GM23338 (cell line): ENCODE results near the gene RASA3. TPM values are rescaled to one million over a fixed set of nuclear protein-coding genes. Genes with fewer than 3 reads are reported as not detected.

Experiments used
- ATAC-seq: fragments of 200-7000 bp; cut with Tn5 transposase; 3 replicates; pipeline ENCODE4 v1.9.1; 2020
- DNase-seq: peaks from one replicate; pipeline ENCODE4 v3.0.0-alpha.2; 2015; ENCODE audit warnings: low spot score
- H2AFZ ChIP-seq: fragments of 200-600 bp; sonication (generic); 2 replicates; pipeline ENCODE4 v1.8.0; 2016; ENCODE audit warnings: antibody characterized with exemption, mild to moderate bottlenecking, moderate library complexity
- H3F3A ChIP-seq: fragments of 200-600 bp; sonication (generic); replicated peaks from 2 replicates; pipeline ENCODE4 v1.8.0; 2017; ENCODE audit warnings: antibody characterized with exemption, mixed run types, low read depth
- H3K27ac ChIP-seq: fragments of 200-600 bp; sonication (generic); 2 replicates; pipeline ENCODE4 v1.6.1; 2016; ENCODE audit warnings: low read depth
- H3K27me3 ChIP-seq: fragments of 200-600 bp; sonication (generic); 2 replicates; pipeline ENCODE4 v1.8.0; 2016; ENCODE audit warnings: mild to moderate bottlenecking, mixed run types, moderate library complexity; ENCODE audit not compliant: insufficient read depth
- H3K36me3 ChIP-seq: fragments of 200-600 bp; sonication (generic); 2 replicates; pipeline ENCODE4 v1.8.0; 2016; ENCODE audit warnings: mild to moderate bottlenecking; ENCODE audit not compliant: insufficient read depth
- H3K4me1 ChIP-seq: fragments of 200-600 bp; sonication (generic); 2 replicates; pipeline ENCODE4 v1.8.0; 2016; ENCODE audit warnings: mild to moderate bottlenecking, moderate library complexity; ENCODE audit not compliant: insufficient read depth
- H3K4me2 ChIP-seq: fragments of 200-600 bp; sonication (generic); 2 replicates; pipeline ENCODE4 v1.7.1; 2017; ENCODE audit warnings: mixed run types
- H3K4me3 ChIP-seq: fragments of 200-600 bp; sonication (generic); 2 replicates; pipeline ENCODE4 v1.6.1; 2016; ENCODE audit warnings: mixed run types
- H3K79me2 ChIP-seq: fragments of 200-600 bp; sonication (generic); replicated peaks from 2 replicates; pipeline ENCODE4 v1.8.0; 2017; ENCODE audit warnings: mild to moderate bottlenecking; ENCODE audit not compliant: insufficient read depth
- H3K9me2 ChIP-seq: fragments of 200-600 bp; sonication (generic); 2 replicates; pipeline ENCODE4 v1.8.0; 2017; ENCODE audit not compliant: insufficient read depth
- H4K20me1 ChIP-seq: fragments of 200-600 bp; sonication (generic); replicated peaks from 2 replicates; pipeline ENCODE4 v1.8.0; 2017; ENCODE audit warnings: mild to moderate bottlenecking; ENCODE audit not compliant: insufficient read depth
- H3K27ac Mint-ChIP-seq: 2 replicates; pipeline ENCODE4 v1.8.0; 2020; ENCODE audit warnings: inconsistent platforms, mild to moderate bottlenecking, moderate library complexity, mixed read lengths
- H3K27me3 Mint-ChIP-seq: 3 replicates; pipeline ENCODE4 v1.8.0; 2022; ENCODE audit warnings: low read depth, mild to moderate bottlenecking, moderate library complexity, mixed read lengths, inconsistent platforms; ENCODE audit not compliant: insufficient read depth, poor library complexity
- H3K36me3 Mint-ChIP-seq: 3 replicates; pipeline ENCODE4 v1.8.0; 2021; ENCODE audit warnings: low read depth, mild to moderate bottlenecking, inconsistent platforms, moderate library complexity, mixed read lengths
- H3K4me1 Mint-ChIP-seq: 3 replicates; pipeline ENCODE4 v1.8.0; 2020; ENCODE audit warnings: mild to moderate bottlenecking, inconsistent platforms, mixed read lengths
- H3K4me3 Mint-ChIP-seq: 3 replicates; pipeline ENCODE4 v1.8.0; 2021; ENCODE audit warnings: moderate library complexity, mild to moderate bottlenecking, inconsistent platforms, mixed read lengths
- H3K9me3 Mint-ChIP-seq: 3 replicates; pipeline ENCODE4 v1.8.0; 2020; ENCODE audit warnings: moderate library complexity, mild to moderate bottlenecking, inconsistent platforms, mixed read lengths
- CREB1 ChIP-seq: fragments of 250-450 bp; sonication (Bioruptor Pico); IDR thresholded peaks from 2 replicates; pipeline ENCODE4 v1.5.0; 2020; ENCODE audit warnings: low read depth, mild to moderate bottlenecking, moderate library complexity
- EZH2 ChIP-seq: fragments of 200-600 bp; sonication (generic); IDR thresholded peaks from one replicate; pipeline ENCODE4 v1.8.0; 2017; ENCODE audit warnings: antibody characterized with exemption, mild to moderate bottlenecking, low read depth; ENCODE audit not compliant: unreplicated experiment
- EZH2phosphoT487 ChIP-seq: fragments of 200-600 bp; sonication (generic); IDR thresholded peaks from one replicate; pipeline ENCODE4 v1.8.1; 2018; ENCODE audit warnings: antibody characterized with exemption; ENCODE audit not compliant: unreplicated experiment
- JUNB ChIP-seq: IDR thresholded peaks from one replicate; pipeline ENCODE4 v1.6.1; 2016; ENCODE audit warnings: antibody characterized with exemption; ENCODE audit not compliant: unreplicated experiment
- NANOG ChIP-seq: IDR thresholded peaks from 2 replicates; pipeline ENCODE4 v1.6.1; 2016; ENCODE audit warnings: antibody characterized with exemption, borderline replicate concordance
- POLR2AphosphoS5 ChIP-seq: IDR thresholded peaks from 2 replicates; pipeline ENCODE4 v1.6.1; 2016; ENCODE audit warnings: antibody characterized with exemption, low read depth
- STAT1 ChIP-seq: IDR thresholded peaks from one replicate; pipeline ENCODE4 v1.6.1; 2016; ENCODE audit warnings: antibody characterized with exemption; ENCODE audit not compliant: unreplicated experiment
- ZNF114 ChIP-seq: fragments of 250-450 bp; sonication (Bioruptor Pico); IDR thresholded peaks from 2 replicates; pipeline ENCODE4 v1.5.0; 2020; ENCODE audit warnings: mild to moderate bottlenecking, moderate library complexity
- ZNF331 ChIP-seq: fragments of 250-450 bp; sonication (Bioruptor Pico); IDR thresholded peaks from 2 replicates; pipeline ENCODE4 v1.5.0; 2020; ENCODE audit warnings: low read depth, mild to moderate bottlenecking, moderate library complexity
- polyA plus RNA-seq: library from polyadenylated mRNA; unstranded; fragments of >200 nt; fragmentation: Nextera tagmentation; extraction: Ambion mirVana; gene quantifications from 2 replicates; pipeline ENCODE4 v1.2.1, GENCODE V29; 2016
- total RNA-seq: library from RNA; depleted of rRNA; stranded (reverse); fragments of >200 nt; shearing (Covaris generic); gene quantifications from 2 replicates; pipeline ENCODE4 v1.2.3, GENCODE V29; 2014
- TF ChIP-seq, protein P1 (sequence below): IDR thresholded peaks from 2 replicates; pipeline ENCODE4 v1.6.1; 2016; ENCODE audit warnings: antibody characterized with exemption
- TF ChIP-seq, protein P2 (sequence below): fragments of 250-450 bp; sonication (Bioruptor Pico); IDR thresholded peaks from 2 replicates; pipeline ENCODE4 v1.5.0; 2020; ENCODE audit warnings: mild to moderate bottlenecking, moderate library complexity
- TF ChIP-seq, protein P3 (sequence below): IDR thresholded peaks from one replicate; pipeline ENCODE4 v1.6.1; 2018; ENCODE audit warnings: antibody characterized with exemption; ENCODE audit not compliant: unreplicated experiment
- TF ChIP-seq, protein P4 (sequence below), 2 experiments: fragments of 200-600 bp in 1 of 2; sonication (generic) in 1 of 2; conservative IDR thresholded peaks; 2 replicates each; pipeline versions ENCODE4 v1.5.1 to v1.6.1; 2016 to 2017; ENCODE audit warnings: antibody characterized with exemption in 2 of 2, low read depth in 2 of 2, mild to moderate bottlenecking in 2 of 2, moderate library complexity in 1 of 2

The RASA3 gene
- total and polyA plus RNA-seq, 2 experiments from 2014 or later: 11.2 to 20.7 TPM

- H3K27me3 ChIP-seq: no peaks in the 10 kb centered on the region
- peaks cover 51% of the 10 kb centered on the region for H3K79me2 ChIP-seq
- H3K27ac ChIP-seq: no peak overlapping the region
- Mint-ChIP-seq H3K9me3 (peaks cover 6% of the 10 kb centered on the region; the same call in 2 of the 3 replicates), H3K27me3 (peaks cover 17% of the 10 kb centered on the region), H3K4me1 (peaks cover 14% of the 10 kb centered on the region), H3K4me3 (no peak overlapping the region), H3K36me3 (no peaks in the 10 kb centered on the region; the same call in 1 of the 3 replicates), H3K27ac (no peak overlapping the region)
- H3K9me2 ChIP-seq: no peaks in the 10 kb centered on the region
- H3F3A ChIP-seq: 0 out of 2 replicates have a peak, but pooled peaks cover 3% of the 10 kb centered on the region
- ATAC-seq (peak; percentile 48), DNase-seq (no peak)
- H3K4me1 ChIP-seq: no peaks in the 10 kb centered on the region
- H3K4me2 ChIP-seq: no peak overlapping the region
- H3K36me3 ChIP-seq: no peaks in the 10 kb centered on the region
- no peak for TF ChIP-seq JUNB
- TF ChIP-seq CREB1: no peak
- TF ChIP-seq NANOG: no peak
- no peak for TF ChIP-seq ZNF114 (CRISPR knock-in tag)
- no peak for TF ChIP-seq EZH2phosphoT487
- TF ChIP-seq, protein P1, sequence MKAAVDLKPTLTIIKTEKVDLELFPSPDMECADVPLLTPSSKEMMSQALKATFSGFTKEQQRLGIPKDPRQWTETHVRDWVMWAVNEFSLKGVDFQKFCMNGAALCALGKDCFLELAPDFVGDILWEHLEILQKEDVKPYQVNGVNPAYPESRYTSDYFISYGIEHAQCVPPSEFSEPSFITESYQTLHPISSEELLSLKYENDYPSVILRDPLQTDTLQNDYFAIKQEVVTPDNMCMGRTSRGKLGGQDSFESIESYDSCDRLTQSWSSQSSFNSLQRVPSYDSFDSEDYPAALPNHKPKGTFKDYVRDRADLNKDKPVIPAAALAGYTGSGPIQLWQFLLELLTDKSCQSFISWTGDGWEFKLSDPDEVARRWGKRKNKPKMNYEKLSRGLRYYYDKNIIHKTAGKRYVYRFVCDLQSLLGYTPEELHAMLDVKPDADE: no peak
- TF ChIP-seq, protein P2, sequence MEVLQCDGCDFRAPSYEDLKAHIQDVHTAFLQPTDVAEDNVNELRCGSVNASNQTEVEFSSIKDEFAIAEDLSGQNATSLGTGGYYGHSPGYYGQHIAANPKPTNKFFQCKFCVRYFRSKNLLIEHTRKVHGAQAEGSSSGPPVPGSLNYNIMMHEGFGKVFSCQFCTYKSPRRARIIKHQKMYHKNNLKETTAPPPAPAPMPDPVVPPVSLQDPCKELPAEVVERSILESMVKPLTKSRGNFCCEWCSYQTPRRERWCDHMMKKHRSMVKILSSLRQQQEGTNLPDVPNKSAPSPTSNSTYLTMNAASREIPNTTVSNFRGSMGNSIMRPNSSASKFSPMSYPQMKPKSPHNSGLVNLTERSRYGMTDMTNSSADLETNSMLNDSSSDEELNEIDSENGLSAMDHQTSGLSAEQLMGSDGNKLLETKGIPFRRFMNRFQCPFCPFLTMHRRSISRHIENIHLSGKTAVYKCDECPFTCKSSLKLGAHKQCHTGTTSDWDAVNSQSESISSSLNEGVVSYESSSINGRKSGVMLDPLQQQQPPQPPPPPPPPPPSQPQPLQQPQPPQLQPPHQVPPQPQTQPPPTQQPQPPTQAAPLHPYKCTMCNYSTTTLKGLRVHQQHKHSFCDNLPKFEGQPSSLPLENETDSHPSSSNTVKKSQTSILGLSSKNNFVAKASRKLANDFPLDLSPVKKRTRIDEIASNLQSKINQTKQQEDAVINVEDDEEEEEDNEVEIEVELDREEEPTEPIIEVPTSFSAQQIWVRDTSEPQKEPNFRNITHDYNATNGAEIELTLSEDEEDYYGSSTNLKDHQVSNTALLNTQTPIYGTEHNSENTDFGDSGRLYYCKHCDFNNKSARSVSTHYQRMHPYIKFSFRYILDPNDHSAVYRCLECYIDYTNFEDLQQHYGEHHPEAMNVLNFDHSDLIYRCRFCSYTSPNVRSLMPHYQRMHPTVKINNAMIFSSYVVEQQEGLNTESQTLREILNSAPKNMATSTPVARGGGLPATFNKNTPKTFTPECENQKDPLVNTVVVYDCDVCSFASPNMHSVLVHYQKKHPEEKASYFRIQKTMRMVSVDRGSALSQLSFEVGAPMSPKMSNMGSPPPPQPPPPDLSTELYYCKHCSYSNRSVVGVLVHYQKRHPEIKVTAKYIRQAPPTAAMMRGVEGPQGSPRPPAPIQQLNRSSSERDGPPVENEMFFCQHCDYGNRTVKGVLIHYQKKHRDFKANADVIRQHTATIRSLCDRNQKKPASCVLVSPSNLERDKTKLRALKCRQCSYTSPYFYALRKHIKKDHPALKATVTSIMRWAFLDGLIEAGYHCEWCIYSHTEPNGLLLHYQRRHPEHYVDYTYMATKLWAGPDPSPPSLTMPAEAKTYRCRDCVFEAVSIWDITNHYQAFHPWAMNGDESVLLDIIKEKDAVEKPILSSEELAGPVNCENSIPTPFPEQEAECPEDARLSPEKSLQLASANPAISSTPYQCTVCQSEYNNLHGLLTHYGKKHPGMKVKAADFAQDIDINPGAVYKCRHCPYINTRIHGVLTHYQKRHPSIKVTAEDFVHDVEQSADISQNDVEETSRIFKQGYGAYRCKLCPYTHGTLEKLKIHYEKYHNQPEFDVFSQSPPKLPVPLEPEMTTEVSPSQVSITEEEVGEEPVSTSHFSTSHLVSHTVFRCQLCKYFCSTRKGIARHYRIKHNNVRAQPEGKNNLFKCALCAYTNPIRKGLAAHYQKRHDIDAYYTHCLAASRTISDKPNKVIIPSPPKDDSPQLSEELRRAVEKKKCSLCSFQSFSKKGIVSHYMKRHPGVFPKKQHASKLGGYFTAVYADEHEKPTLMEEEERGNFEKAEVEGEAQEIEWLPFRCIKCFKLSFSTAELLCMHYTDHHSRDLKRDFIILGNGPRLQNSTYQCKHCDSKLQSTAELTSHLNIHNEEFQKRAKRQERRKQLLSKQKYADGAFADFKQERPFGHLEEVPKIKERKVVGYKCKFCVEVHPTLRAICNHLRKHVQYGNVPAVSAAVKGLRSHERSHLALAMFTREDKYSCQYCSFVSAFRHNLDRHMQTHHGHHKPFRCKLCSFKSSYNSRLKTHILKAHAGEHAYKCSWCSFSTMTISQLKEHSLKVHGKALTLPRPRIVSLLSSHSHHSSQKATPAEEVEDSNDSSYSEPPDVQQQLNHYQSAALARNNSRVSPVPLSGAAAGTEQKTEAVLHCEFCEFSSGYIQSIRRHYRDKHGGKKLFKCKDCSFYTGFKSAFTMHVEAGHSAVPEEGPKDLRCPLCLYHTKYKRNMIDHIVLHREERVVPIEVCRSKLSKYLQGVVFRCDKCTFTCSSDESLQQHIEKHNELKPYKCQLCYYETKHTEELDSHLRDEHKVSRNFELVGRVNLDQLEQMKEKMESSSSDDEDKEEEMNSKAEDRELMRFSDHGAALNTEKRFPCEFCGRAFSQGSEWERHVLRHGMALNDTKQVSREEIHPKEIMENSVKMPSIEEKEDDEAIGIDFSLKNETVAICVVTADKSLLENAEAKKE (CRISPR knock-in tag): no peak
- TF ChIP-seq, protein P3, sequence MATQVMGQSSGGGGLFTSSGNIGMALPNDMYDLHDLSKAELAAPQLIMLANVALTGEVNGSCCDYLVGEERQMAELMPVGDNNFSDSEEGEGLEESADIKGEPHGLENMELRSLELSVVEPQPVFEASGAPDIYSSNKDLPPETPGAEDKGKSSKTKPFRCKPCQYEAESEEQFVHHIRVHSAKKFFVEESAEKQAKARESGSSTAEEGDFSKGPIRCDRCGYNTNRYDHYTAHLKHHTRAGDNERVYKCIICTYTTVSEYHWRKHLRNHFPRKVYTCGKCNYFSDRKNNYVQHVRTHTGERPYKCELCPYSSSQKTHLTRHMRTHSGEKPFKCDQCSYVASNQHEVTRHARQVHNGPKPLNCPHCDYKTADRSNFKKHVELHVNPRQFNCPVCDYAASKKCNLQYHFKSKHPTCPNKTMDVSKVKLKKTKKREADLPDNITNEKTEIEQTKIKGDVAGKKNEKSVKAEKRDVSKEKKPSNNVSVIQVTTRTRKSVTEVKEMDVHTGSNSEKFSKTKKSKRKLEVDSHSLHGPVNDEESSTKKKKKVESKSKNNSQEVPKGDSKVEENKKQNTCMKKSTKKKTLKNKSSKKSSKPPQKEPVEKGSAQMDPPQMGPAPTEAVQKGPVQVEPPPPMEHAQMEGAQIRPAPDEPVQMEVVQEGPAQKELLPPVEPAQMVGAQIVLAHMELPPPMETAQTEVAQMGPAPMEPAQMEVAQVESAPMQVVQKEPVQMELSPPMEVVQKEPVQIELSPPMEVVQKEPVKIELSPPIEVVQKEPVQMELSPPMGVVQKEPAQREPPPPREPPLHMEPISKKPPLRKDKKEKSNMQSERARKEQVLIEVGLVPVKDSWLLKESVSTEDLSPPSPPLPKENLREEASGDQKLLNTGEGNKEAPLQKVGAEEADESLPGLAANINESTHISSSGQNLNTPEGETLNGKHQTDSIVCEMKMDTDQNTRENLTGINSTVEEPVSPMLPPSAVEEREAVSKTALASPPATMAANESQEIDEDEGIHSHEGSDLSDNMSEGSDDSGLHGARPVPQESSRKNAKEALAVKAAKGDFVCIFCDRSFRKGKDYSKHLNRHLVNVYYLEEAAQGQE: no peak
- TF ChIP-seq EZH2: no peak
- TF ChIP-seq, protein P4, sequence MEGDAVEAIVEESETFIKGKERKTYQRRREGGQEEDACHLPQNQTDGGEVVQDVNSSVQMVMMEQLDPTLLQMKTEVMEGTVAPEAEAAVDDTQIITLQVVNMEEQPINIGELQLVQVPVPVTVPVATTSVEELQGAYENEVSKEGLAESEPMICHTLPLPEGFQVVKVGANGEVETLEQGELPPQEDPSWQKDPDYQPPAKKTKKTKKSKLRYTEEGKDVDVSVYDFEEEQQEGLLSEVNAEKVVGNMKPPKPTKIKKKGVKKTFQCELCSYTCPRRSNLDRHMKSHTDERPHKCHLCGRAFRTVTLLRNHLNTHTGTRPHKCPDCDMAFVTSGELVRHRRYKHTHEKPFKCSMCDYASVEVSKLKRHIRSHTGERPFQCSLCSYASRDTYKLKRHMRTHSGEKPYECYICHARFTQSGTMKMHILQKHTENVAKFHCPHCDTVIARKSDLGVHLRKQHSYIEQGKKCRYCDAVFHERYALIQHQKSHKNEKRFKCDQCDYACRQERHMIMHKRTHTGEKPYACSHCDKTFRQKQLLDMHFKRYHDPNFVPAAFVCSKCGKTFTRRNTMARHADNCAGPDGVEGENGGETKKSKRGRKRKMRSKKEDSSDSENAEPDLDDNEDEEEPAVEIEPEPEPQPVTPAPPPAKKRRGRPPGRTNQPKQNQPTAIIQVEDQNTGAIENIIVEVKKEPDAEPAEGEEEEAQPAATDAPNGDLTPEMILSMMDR (conservative IDR thresholded peaks at IDR 0.05; ENCODE audit: low read depth in 2 of 2): no peak
- TF ChIP-seq ZNF331 (CRISPR knock-in tag): no peak
- no peak for TF ChIP-seq STAT1
- no peak for TF ChIP-seq POLR2AphosphoS5
- H4K20me1 ChIP-seq: no peaks in the 10 kb centered on the region; the same call in 1 of the 2 replicates
- H3K4me3 ChIP-seq: no peak overlapping the region
- no peak overlapping the region for H2AFZ ChIP-seq
Measured at GRCh38 chr13:114099191-114099590, 33.2 kb downstream of the RASA3 start.
